HG02981 (cell line): ENCODE measurements around the gene RDH16.
"Not testable (repeated sequence)": the region's sequence is repeated elsewhere in the genome, so short reads cannot be mapped to it uniquely, and the experiment has no call there.

Experiments used
- ATAC-seq: cut with Tn5 transposase; IDR thresholded peaks from one replicate; pipeline ENCODE4 v1.9.1; 2021; ENCODE audit warnings: mild to moderate bottlenecking, moderate library complexity; ENCODE audit not compliant: unreplicated experiment

Gene RDH16

GRCh38 chr12:56954958-56955355 is 2.5 kb downstream of the RDH16 start:
- ATAC-seq: no peak

- ATAC-seq: no peak
Observed at GRCh38 chr12:56954057-56954957, 3.1 kb downstream of the RDH16 start.

GRCh38 chr12:56953314-56953713 is 4.1 kb downstream of the RDH16 start:
- ATAC-seq: no peak

GRCh38 chr12:56951582-56952339 is 5.6 kb downstream of the RDH16 start:
- no peak for ATAC-seq

- ATAC-seq: no peak
Observed at GRCh38 chr12:56948881-56949280, 8.5 kb downstream of the RDH16 start.

- no peak for ATAC-seq
Observed at GRCh38 chr12:56948457-56948777, 9.0 kb downstream of the RDH16 start.

GRCh38 chr12:56947633-56948456 is 9.6 kb downstream of the RDH16 start:
- ATAC-seq: no peak

- ATAC-seq: no peak
Observed at GRCh38 chr12:56943878-56944277, 13.5 kb downstream of the RDH16 start.

GRCh38 chr12:56943374-56943773 is 14.0 kb downstream of the RDH16 start:
- ATAC-seq: not testable (repeated sequence)

GRCh38 chr12:56941299-56942017 is 15.9 kb downstream of the RDH16 start:
- ATAC-seq: no peak

GRCh38 chr12:56940942-56941298 is 16.5 kb downstream of the RDH16 start:
- not testable (repeated sequence) for ATAC-seq

GRCh38 chr12:56935752-56936151 is 21.7 kb downstream of the RDH16 start:
- no peak for ATAC-seq

- ATAC-seq: no peak
Observed at GRCh38 chr12:56935157-56935556, 22.3 kb downstream of the RDH16 start.

- ATAC-seq: no peak
Observed at GRCh38 chr12:56933826-56934625, 23.4 kb downstream of the RDH16 start, which contains the start of gene SDR9C7. Gene SDR9C7, minus strand, starts transcription at chr12:56934408. Its CDS starts 147 bp downstream, at chr12:56934261.

GRCh38 chr12:56932867-56933266 is 24.5 kb downstream of the RDH16 start:
- no peak for ATAC-seq

- ATAC-seq: no peak
Observed at GRCh38 chr12:56932146-56932545, 25.3 kb downstream of the RDH16 start.

- no peak for ATAC-seq
Observed at GRCh38 chr12:56931474-56931978, 25.9 kb downstream of the RDH16 start.

GRCh38 chr12:56930241-56930640 is 27.2 kb downstream of the RDH16 start:
- no peak for ATAC-seq

GRCh38 chr12:56929780-56930179 is 27.6 kb downstream of the RDH16 start:
- ATAC-seq: no peak

- ATAC-seq: no peak
Observed at GRCh38 chr12:56928262-56928661, 29.1 kb downstream of the RDH16 start.
